ENCODE results near the gene SVEP1.

DNA sequence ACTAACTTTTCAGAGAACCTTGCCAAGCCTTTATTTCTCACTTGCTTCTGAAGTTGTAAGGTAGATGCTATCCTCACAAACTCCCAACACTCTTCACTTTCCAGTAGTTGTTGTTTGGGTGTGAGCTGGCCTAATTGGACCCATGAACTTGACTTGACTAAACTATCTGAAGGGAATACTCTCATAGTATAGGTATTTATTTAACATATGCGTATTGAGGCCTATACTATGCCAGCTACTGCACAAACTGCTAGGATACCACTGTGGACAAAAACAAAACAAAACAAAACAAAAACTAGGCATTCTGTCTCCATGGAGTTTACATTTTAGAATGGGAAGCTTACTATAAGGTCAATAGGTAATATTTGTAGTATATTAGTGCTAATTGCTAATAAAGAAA lies 243.2 kb downstream of the SVEP1 start:
- TF ChIP-seq, protein P1, sequence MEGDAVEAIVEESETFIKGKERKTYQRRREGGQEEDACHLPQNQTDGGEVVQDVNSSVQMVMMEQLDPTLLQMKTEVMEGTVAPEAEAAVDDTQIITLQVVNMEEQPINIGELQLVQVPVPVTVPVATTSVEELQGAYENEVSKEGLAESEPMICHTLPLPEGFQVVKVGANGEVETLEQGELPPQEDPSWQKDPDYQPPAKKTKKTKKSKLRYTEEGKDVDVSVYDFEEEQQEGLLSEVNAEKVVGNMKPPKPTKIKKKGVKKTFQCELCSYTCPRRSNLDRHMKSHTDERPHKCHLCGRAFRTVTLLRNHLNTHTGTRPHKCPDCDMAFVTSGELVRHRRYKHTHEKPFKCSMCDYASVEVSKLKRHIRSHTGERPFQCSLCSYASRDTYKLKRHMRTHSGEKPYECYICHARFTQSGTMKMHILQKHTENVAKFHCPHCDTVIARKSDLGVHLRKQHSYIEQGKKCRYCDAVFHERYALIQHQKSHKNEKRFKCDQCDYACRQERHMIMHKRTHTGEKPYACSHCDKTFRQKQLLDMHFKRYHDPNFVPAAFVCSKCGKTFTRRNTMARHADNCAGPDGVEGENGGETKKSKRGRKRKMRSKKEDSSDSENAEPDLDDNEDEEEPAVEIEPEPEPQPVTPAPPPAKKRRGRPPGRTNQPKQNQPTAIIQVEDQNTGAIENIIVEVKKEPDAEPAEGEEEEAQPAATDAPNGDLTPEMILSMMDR (IDR thresholded peaks at IDR 0.05), result no peak
- TF ChIP-seq POLR2A (IDR thresholded peaks at IDR 0.05), result no peak
